Heart left ventricle (tissue), 16 donors: ENCODE measurements around the gene FURIN. TPM values are rescaled to one million over a fixed set of nuclear protein-coding genes. Genes with fewer than 3 reads are reported as not detected.

Experiments
- ATAC-seq, 4 donors: fragments of 200-7000 bp; cut with Tn5 transposase; one replicate each; pipeline ENCODE4 v1.9.1; 2020 to 2022; ENCODE audit warnings: moderate library complexity in 4 of 4, mild to moderate bottlenecking in 3 of 4, moderate number of reproducible peaks in 1 of 4
- DNase-seq, 5 donors: peaks; one replicate each; pipeline ENCODE4 v3.0.0-alpha.2; 2020
- H3K27ac ChIP-seq, 12 donors: fragments of 200-600 bp; sonication (generic) in 4 of 12; one replicate each; pipeline versions ENCODE4 v1.5.0 to v1.8.0; 2016 to 2022; ENCODE audit warnings: mild to moderate bottlenecking in 2 of 12
- H3K27me3 ChIP-seq, 9 donors: fragments of 200-600 bp; sonication (generic) in 2 of 9; one replicate each; pipeline versions ENCODE4 v1.5.1 to v1.8.0; 2016 to 2022; ENCODE audit warnings: mild to moderate bottlenecking in 3 of 9
- H3K36me3 ChIP-seq, 9 donors: fragments of 200-600 bp; sonication (generic) in 2 of 9; one replicate each; pipeline versions ENCODE4 v1.5.0 to v1.8.0; 2018 to 2022; ENCODE audit warnings: mild to moderate bottlenecking in 2 of 9
- H3K4me1 ChIP-seq, 12 donors: fragments of 200-600 bp; sonication (generic) in 4 of 12; one replicate each; pipeline versions ENCODE4 v1.5.0 to v1.8.0; 2016 to 2022; ENCODE audit warnings: mild to moderate bottlenecking in 3 of 12
- H3K4me3 ChIP-seq, 12 donors: fragments of 200-600 bp; sonication (generic) in 4 of 12; one replicate each; pipeline versions ENCODE4 v1.5.0 to v1.8.0; 2017 to 2022; ENCODE audit warnings: mild to moderate bottlenecking in 9 of 12, moderate library complexity in 4 of 12
- H3K9me3 ChIP-seq, 12 donors: fragments of 200-600 bp; sonication (generic) in 4 of 12; one replicate each; pipeline versions ENCODE4 v1.5.0 to v1.8.0; 2016 to 2022; ENCODE audit warnings: mild to moderate bottlenecking in 1 of 12
- POLR2A ChIP-seq, 2 donors: fragments of 450-650 bp; IDR thresholded peaks; one replicate each; pipeline ENCODE4 v1.6.1; 2017; ENCODE audit warnings: antibody characterized with exemption in 2 of 2, mild to moderate bottlenecking in 2 of 2, moderate library complexity in 2 of 2
- WGBS, 4 donors: extraction: QIAGEN DNeasy Blood & Tissue Kit in 2 of 4; methylation state at CpG; one replicate each; pipeline versions ENCODE4 v1.1.5 to v1.1.7; 2013 to 2018; 5-methylcytosine and 5-hydroxymethylcytosine counted together
- intact Hi-C, 10 donors: fragments of 100-400 bp; cut with DNase I; formaldehyde crosslinking; loops; one replicate each; pipeline versions ENCODE4 v1.11.1 to v1.14.2; 2022
- polyA plus RNA-seq, 2 donors: library from polyadenylated mRNA; stranded (reverse); fragments of 200-250 nt; gene quantifications; one replicate each; pipeline ENCODE4 v1.2.3, GENCODE V29; 2013
- total RNA-seq, 9 donors: library from RNA; depleted of rRNA in 2 of 9; stranded (reverse); fragments of >200 nt in 2 of 9; fragmentation: NEBNext Ultra II Directional in 3 of 9; extraction: Animal tissue kit (Norgen Biotek cat#: 25700) in 3 of 9; gene quantifications; one replicate each; pipeline versions ENCODE4 v1.1.0 to v1.2.4, GENCODE V29; 2016 to 2023
- TF ChIP-seq, protein P1 (sequence below), 12 donors: fragments of 200-600 bp; sonication (generic) in 4 of 12; IDR thresholded peaks; one replicate each; pipeline versions ENCODE4 v1.5.0 to v1.8.0; 2018 to 2022; ENCODE audit warnings: antibody characterized with exemption in 12 of 12, mild to moderate bottlenecking in 5 of 12
- donor health status: ischemic (EF 13 %, LVEDD 7.1; RV severe dilation, severe dysfunction).
- donor health status: healthy with polysubstance abuse.
- donor health status: DM: no; HTN: yes; CAD: no.
- donor health status: DM: no; HTN: no; CAD: no.
- donor health status: ischemic (EF 25% LVEDD 6.9; RV normal size, moderate dysfunction).
- donor health status: ischemic (EF 25% LVEDD 5.7; RV mildly dilated, moderate dysfunction).
- donor health status: healthy.
- donor health status: DM: yes; HTN: yes; CAD: no.
- donor health status: ischemic (EF 35%, LVEDD 5.7; RV mildly dilated, moderate dysfunction).
- donor health status: nonischemic (EF 11% LVEDD 7.7; RV severe dilation, severe dysfunction).
- donor health status: DM: yes; HTN: yes; CAD: no.
- donor health status: PGD.
- donor health status: ischemic (EF 29% LVEDD 5.4; RV normal size, mild dysfunction).
- donor health status: nonischemic (EF 23%, LVEDD 6.1; RV moderate dilation, normal function).

The FURIN gene
- total and polyA plus RNA-seq, 11 donors: 37.2 to 174 (median 64.8) TPM

- Histone ChIP-seq H3K36me3 (peaks cover 0 to 54% (median 51%) of the 10 kb centered on the region in 9 donors), H3K4me3 (no peak overlapping the region), H3K27me3 (no peaks in the 10 kb centered on the region), H3K27ac (no peak overlapping the region), H3K9me3 (no peaks in the 10 kb centered on the region), H3K4me1 (peaks cover 5 to 31% (median 25%) of the 10 kb centered on the region in 12 donors)
- intact Hi-C loops: no loop called here
- 90 to 93% (median 92%) methylated on average over 12 of the region's 12 CpGs for WGBS, 4 donors
- no peak for TF ChIP-seq POLR2A (IDR thresholded peaks at IDR 0.05)
- TF ChIP-seq, protein P1, sequence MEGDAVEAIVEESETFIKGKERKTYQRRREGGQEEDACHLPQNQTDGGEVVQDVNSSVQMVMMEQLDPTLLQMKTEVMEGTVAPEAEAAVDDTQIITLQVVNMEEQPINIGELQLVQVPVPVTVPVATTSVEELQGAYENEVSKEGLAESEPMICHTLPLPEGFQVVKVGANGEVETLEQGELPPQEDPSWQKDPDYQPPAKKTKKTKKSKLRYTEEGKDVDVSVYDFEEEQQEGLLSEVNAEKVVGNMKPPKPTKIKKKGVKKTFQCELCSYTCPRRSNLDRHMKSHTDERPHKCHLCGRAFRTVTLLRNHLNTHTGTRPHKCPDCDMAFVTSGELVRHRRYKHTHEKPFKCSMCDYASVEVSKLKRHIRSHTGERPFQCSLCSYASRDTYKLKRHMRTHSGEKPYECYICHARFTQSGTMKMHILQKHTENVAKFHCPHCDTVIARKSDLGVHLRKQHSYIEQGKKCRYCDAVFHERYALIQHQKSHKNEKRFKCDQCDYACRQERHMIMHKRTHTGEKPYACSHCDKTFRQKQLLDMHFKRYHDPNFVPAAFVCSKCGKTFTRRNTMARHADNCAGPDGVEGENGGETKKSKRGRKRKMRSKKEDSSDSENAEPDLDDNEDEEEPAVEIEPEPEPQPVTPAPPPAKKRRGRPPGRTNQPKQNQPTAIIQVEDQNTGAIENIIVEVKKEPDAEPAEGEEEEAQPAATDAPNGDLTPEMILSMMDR (IDR thresholded peaks at IDR 0.05): no peak
- ATAC-seq (no peak), DNase-seq (no peak)
Observed at GRCh38 chr15:90875549-90875981, 7.2 kb downstream of the FURIN start.

- no peak overlapping the region for H3K27ac ChIP-seq
- no peak overlapping the region for H3K4me3 ChIP-seq
- H3K27me3 ChIP-seq: no peaks in the 10 kb centered on the region
- no peak for ATAC-seq
- TF ChIP-seq POLR2A (IDR thresholded peaks at IDR 0.05): no peak
- TF ChIP-seq, protein P1 (IDR thresholded peaks at IDR 0.05): no peak
- no peaks in the 10 kb centered on the region for H3K9me3 ChIP-seq
- 92 to 97% (median 94%) methylated on average over 10 to 20 of the region's 20 CpGs for WGBS, 4 donors
- H3K36me3 ChIP-seq: peaks cover 0 to 59% (median 56%) of the 10 kb centered on the region in 9 donors
- peaks cover 4 to 27% (median 23%) of the 10 kb centered on the region in 12 donors for H3K4me1 ChIP-seq
- DNase-seq: no peak
- intact Hi-C loops: no loop called here
Observed at GRCh38 chr15:90876046-90876445, 7.7 kb downstream of the FURIN start.

DNA sequence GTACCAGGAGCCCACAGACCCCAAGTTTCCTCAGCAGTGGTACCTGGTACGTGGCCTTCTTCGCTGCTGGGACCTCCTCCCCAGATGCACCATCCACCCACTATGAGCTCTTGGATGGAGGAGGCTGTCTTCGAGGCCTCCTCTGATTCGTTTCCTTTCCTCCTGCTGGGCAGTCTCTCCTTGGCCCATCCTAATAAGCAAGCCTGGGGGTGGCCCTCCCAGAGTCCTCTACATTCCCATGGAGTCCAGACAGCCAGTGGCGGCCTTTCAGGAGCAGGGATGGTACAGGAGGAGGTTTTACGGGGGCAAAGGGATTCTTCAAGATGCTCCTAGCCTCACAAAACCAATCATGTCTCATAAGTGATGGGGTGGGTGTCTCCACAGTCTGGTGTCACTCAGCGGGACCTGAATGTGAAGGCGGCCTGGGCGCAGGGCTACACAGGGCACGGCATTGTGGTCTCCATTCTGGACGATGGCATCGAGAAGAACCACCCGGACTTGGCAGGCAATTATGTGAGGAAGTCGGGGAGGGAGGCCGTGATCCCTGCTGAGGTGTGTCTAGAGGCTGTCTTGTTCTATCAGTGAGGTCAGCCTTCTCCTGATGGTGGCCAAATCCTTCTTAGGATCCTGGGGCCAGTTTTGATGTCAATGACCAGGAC, 8.3 kb downstream of the FURIN start:
- H3K27me3 ChIP-seq: no peaks in the 10 kb centered on the region
- intact Hi-C loops: no loop called here
- peaks cover 0 to 65% (median 61%) of the 10 kb centered on the region in 9 donors for H3K36me3 ChIP-seq
- no peak overlapping the region for H3K27ac ChIP-seq
- ATAC-seq: no peak
- DNase-seq: no peak
- H3K9me3 ChIP-seq: no peaks in the 10 kb centered on the region
- H3K4me3 ChIP-seq: no peak overlapping the region
- TF ChIP-seq, protein P1 (IDR thresholded peaks at IDR 0.05): no peak
- TF ChIP-seq POLR2A (IDR thresholded peaks at IDR 0.05): no peak
- peaks cover 4 to 27% (median 22%) of the 10 kb centered on the region in 12 donors for H3K4me1 ChIP-seq
- 90 to 91% (median 91%) methylated on average over 14 to 15 of the region's 15 CpGs for WGBS, 4 donors

DNA sequence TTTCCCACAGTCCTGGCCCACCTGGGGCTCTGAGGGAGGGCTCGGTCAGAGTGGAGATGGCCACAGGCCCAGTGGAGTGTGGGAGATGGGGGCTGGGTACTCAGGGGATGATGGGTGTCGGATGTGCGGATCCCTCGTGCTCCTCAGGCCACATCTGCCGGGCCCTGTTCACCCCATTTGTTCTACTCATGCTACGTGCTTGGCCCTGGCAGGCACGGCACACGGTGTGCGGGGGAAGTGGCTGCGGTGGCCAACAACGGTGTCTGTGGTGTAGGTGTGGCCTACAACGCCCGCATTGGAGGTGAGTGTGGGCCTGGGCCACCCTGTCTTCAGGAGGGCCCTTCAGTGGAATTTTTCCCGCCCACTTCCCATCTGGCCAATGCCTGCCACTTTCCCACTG, 8.9 kb downstream of the FURIN start:
- no peak overlapping the region for H3K27ac ChIP-seq
- H3K27me3 ChIP-seq: no peaks in the 10 kb centered on the region
- H3K36me3 ChIP-seq: peaks cover 0 to 72% (median 68%) of the 10 kb centered on the region in 9 donors
- H3K9me3 ChIP-seq: no peaks in the 10 kb centered on the region
- no peak overlapping the region for H3K4me3 ChIP-seq
- ATAC-seq (no peak), DNase-seq (no peak)
- TF ChIP-seq, protein P1 (IDR thresholded peaks at IDR 0.05): no peak
- WGBS, 4 donors: 92 to 98% (median 94%) methylated on average over 9 to 14 of the region's 14 CpGs
- peaks cover 4 to 26% (median 21%) of the 10 kb centered on the region in 12 donors for H3K4me1 ChIP-seq
- intact Hi-C loops: no loop called here
